Keratinocyte (primary cell): ENCODE data around the gene CHML.

Experiments
- EZH2 ChIP-seq: IDR thresholded peaks from one replicate; pipeline ENCODE4 v1.6.1; 2012; ENCODE audit warnings: inconsistent platforms, mild to moderate bottlenecking, low read length, moderate library complexity
- TF ChIP-seq, protein P1 (sequence below), 3 experiments: IDR thresholded peaks in 1 of 3; conservative IDR thresholded peaks in 1 of 3; optimal IDR thresholded peaks in 1 of 3; 2 replicates in 2 of 3; 3 replicates in 1 of 3; pipeline versions ENCODE3 to v1.5.1; 2011; ENCODE audit warnings: low read length in 3 of 3, mild to moderate bottlenecking in 3 of 3, moderate library complexity in 2 of 3, control low read depth in 1 of 3, inconsistent platforms in 1 of 3; ENCODE audit not compliant: insufficient read depth in 2 of 3; ENCODE audit errors: extremely low read depth in 1 of 3

DNA sequence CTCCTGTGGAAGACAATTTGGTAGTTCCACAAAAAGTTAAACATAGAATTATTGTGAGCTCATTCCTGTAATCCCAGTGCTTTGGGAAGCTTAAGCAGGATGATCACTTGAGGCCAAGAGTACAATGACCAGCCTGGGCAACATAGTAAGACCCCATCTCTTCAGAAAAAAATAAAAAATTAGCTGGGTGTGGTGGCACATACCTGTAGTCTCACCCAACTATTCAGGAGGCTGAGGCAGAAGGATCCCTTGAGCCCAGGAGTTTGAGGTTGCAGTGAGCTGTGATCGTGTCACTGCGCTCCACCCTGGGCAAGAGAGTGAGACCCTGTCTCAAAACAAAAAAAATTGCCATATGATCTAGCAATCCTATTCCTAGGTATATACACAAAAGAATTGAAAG, 4.1 kb upstream of the CHML start:
- TF ChIP-seq, protein P1, sequence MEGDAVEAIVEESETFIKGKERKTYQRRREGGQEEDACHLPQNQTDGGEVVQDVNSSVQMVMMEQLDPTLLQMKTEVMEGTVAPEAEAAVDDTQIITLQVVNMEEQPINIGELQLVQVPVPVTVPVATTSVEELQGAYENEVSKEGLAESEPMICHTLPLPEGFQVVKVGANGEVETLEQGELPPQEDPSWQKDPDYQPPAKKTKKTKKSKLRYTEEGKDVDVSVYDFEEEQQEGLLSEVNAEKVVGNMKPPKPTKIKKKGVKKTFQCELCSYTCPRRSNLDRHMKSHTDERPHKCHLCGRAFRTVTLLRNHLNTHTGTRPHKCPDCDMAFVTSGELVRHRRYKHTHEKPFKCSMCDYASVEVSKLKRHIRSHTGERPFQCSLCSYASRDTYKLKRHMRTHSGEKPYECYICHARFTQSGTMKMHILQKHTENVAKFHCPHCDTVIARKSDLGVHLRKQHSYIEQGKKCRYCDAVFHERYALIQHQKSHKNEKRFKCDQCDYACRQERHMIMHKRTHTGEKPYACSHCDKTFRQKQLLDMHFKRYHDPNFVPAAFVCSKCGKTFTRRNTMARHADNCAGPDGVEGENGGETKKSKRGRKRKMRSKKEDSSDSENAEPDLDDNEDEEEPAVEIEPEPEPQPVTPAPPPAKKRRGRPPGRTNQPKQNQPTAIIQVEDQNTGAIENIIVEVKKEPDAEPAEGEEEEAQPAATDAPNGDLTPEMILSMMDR (optimal IDR thresholded peaks at IDR 0.05 in 1 of 3, IDR thresholded peaks at IDR 0.05 in 1 of 3, conservative IDR thresholded peaks at IDR 0.05 in 1 of 3; ENCODE audit: extremely low read depth in 1 of 3, insufficient read depth in 2 of 3, low read length in 3 of 3): no peak
- TF ChIP-seq EZH2: no peak
